NCI-H146 (cell line): ENCODE measurements around the gene SARM1.
"Not testable (repeated sequence)": the region's sequence is repeated elsewhere in the genome, so short reads cannot be mapped to it uniquely, and the experiment has no call there.

Experiments
- DNase-seq: peaks from one replicate; lab custom pipeline; 2025; lab: John Stamatoyannopoulos, UW

The SARM1 gene

DNA sequence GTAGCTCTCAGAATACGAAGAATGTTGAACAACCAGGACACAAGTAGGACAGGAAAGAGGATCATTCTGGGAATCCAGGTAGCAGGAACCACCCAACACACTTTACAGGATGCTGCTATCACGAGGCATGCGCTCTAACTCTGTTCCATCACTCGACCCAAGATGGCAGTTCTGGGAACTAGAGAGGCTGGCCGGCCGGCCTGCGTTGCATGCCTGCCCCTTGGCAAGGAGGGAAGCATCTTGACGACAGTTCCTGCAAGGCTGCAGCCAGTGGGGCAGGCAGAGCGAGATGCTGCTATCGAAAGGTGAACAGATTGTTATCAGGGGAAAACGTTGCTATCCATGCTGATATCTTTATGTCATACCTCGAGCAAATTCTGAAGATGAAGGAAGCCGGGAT lies 53.7 kb downstream of the SARM1 start:
- no peak for DNase-seq

DNA sequence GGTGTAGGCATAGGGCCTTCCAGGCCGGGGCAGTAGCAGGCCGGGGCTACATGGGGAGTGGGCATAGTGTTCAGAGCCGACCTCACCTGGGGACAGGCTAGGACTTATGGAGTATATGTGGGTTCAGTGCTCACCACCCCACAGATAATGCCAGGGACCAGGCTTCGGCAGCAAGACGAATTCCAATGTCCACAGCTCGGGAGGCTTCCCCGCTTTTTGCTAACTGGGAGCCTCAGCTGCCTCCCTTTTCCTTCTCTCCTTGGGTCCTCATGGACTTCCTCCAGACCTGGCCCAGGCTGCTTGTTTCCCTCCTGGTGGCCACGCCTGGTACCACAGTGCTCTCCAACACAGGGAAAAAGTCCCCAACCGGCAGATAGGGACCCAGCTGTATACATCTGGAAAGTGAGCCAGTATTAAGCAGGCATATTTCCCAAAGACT lies 54.6 kb downstream of the SARM1 start:
- DNase-seq = peak; percentile 31

DNA sequence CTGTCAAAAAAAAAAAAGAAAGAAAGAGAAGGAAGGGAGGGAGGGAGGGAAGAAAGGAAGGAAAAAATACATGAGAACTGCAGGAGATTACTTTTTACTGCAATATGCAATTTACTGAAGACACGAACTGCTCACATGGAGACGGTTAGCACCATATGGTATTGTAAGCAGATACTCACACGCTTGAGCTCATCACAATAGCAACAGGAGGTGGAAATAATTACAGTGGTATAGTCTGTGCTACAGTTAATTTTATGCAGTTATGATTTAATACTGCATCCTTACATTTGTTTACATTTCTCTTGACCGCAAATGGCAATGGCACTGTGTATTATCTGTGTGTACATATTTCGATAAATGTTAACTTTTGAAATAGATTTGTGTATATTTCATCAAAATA lies 55.9 kb downstream of the SARM1 start:
- peak; percentile 59 for DNase-seq

DNA sequence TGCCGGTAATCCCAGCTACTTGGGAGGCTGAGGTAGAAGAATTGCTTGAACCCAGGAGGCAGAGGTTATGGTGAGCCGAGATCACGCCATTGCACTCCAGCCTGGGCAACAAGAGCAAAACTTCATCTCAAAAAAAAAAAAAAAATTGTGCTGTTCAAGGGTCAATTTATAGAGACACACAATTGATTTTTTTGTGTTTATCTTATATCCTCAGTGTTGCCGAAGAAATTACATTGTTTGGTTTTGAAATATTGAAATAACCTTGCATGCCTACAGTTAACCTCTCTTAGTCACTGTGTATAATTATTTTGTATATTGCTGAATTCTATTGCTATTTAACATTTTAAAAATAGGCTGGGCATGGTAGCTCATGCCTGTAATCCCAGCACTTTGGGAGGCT lies 56.5 kb downstream of the SARM1 start:
- not testable (repeated sequence) for DNase-seq

DNA sequence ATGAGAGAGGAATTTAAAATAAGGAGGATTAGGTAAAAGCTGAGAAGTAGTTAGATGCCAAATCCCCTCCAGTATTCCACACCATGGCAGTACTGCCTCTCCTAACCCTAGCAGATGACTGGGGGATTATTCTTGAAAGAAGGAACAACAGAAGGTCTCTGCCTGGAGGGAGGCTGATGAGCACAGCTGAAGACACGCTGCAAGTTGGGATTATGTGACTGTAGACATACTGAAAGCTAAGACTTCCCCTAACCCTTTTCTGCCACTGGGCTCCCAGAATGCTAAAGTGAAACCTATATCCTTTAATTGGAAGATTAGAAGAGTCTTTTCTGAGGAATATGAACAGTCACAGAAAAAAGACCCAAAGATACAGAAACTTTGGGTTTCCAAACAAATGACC lies 62.2 kb downstream of the SARM1 start:
- no peak for DNase-seq

DNA sequence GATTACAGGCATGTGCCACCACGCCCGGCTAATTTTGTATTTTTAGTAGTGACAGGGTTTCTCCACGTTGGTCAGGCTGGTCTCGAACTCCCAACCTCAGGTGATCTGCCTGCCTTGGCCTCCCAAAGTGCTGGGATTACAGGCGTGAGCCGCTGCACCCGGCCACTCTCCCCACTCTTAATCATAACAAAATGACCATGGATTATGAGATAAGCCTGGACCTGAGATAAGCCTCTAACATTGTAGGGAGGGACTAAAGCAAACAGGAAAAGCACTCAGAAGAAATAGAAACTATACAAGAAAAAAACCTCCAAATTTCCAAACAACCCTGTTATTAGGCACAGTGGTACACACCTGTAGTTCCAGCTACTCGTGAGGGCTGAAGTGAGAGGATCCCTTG lies 62.8 kb downstream of the SARM1 start:
- not testable (repeated sequence) for DNase-seq

DNA sequence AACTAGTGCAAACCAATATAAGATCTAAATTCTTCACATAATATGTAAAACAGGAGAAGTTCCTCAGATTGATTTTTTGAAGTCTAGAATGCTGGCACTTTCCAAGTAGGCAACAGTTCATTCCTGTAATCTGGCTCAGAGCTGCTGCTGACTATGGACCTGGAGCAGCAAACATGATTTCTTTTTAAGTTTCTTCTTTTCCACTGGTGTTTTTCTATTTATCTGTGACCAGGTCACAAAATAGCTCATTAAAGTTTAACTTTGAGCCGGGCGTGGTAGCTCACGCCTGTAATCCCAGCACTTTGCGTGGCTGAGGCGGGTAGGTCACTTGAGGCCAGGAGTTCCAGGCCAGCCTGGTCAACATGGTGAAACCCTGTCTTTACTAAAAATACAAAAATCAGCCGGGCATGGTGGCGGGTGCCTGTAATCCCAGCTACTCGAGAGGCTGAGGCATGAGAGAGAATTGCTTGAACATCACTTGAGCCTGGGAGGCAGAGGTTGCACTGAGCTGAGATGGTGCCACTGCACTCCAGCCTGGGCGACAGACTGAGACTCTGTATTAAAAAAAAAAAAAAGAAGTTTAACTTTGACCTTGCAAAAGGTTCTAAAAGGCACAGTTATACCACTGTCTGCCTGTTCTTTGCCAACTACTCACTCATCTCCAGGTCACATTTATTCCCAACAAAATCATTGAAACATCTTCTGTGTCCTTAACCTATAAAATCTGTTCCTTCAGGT lies 72.6 kb downstream of the SARM1 start:
- DNase-seq = no peak

DNA sequence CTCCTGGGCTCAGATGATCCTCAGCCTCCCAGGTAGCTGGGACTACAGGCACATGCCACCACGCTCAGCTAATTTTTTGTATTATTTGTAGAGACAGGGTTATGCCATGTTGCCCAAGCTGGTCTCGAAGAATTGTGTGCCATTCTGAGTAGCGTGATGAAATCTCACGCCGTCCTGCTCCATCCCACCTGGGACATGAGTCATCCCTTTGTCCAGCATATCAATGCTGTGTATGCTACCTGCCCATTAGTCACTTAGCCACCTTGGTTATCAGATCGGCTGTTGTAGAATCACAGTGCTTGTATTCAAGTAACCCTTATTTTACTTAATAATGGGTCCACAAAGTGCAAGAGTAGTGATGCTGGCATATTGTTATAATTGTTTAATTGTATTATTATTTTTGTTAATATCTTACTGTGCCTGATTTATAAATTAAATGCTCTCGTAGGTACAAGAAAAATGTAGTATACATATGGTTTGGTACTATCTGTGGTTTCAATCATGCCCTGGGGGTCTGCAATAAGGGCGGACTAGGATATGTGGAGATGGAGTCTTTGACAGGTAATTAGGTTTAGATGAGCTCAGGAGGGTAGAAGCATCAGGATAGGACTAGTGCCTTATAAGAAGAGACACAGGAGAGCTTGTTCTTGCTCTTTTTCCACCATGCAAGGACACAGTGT lies 75.4 kb downstream of the SARM1 start:
- DNase-seq = peak; percentile 13

DNA sequence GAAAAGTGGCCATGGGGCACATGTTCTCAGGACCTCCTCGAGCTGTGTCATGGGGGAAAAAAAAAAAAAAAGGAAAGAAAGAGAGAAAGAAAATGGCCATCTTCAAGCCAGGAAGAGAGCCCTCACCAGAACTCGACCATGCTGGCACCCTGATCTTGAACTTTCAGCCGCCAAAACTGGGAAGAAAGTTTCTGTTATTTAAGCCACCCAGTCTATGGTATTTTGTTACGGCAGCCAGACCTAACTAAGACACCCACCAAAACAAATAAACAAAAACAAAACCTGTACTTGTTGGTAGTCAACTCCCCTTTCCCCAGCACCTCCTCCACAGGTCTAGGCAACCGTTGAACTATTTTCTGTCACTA lies 75.9 kb downstream of the SARM1 start:
- no peak for DNase-seq

DNA sequence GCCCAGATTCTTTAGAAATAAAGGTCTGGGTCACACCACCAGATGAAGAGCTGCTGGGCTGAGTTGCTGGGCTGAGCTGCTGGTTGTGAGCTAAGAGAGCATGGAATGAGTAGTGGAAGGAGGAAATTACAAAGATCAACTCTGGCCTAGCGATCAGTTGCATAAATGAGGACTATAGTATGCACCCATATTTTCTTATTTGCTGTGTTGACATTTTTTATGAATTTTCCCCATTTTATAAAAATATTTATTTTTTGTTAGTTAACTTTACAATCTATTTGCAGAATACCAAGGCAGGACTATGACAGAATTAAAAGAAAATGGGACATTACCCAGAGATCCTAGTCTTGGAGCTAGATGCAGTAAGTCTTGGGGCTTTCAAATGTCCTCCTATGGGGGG lies 78.4 kb downstream of the SARM1 start:
- DNase-seq = no peak
